ENCODE results near the gene TERB2.
"Not testable (repeated sequence)": the region's sequence is repeated elsewhere in the genome, so short reads cannot be mapped to it uniquely, and the experiment has no call there.

- not testable (repeated sequence) for TF ChIP-seq CTCF, POLR2AphosphoS5, POLR2A, EP300 (IDR thresholded peaks at IDR 0.05)
Observed at GRCh38 chr15:44986346-44987055, 30.0 kb downstream of the TERB2 start.

Measured in upper lobe of left lung (tissue), 4 donors.